HG03342 (cell line): ENCODE results near the gene ZBTB18.
"Not testable (repeated sequence)": the region's sequence is repeated elsewhere in the genome, so short reads cannot be mapped to it uniquely, and the experiment has no call there.

ENCODE experiments used
- ATAC-seq: cut with Tn5 transposase; IDR thresholded peaks from one replicate; pipeline ENCODE4 v1.9.1; 2021; ENCODE audit warnings: mild to moderate bottlenecking, moderate library complexity; ENCODE audit not compliant: unreplicated experiment

ZBTB18 gene

GRCh38 chr1:244050835-244051444 lies at the start of gene ZBTB18:
Gene ZBTB18, plus strand, starts transcription at chr1:244051283. Its CDS starts 149 bp downstream, at chr1:244051432.
- no peak for ATAC-seq

- ATAC-seq = no peak
These were observed 48.4 kb upstream of the ZBTB18 start for GRCh38 chr1:244002721-244003120.

GRCh38 chr1:244005455-244005854 lies 45.6 kb upstream of the ZBTB18 start:
- no peak for ATAC-seq

GRCh38 chr1:244006381-244006901 lies 44.6 kb upstream of the ZBTB18 start:
- ATAC-seq = no peak

GRCh38 chr1:244006961-244007360 lies 44.1 kb upstream of the ZBTB18 start:
- ATAC-seq = no peak

GRCh38 chr1:244010191-244010590 lies 40.9 kb upstream of the ZBTB18 start:
- no peak for ATAC-seq

GRCh38 chr1:244010703-244011123 lies 40.4 kb upstream of the ZBTB18 start:
- no peak for ATAC-seq

GRCh38 chr1:244011271-244011670 lies 39.8 kb upstream of the ZBTB18 start:
- ATAC-seq = no peak

GRCh38 chr1:244011786-244012185 lies 39.3 kb upstream of the ZBTB18 start:
- ATAC-seq = no peak

- ATAC-seq = no peak
These were observed 38.9 kb upstream of the ZBTB18 start for GRCh38 chr1:244012202-244012601.

- ATAC-seq = no peak
These were observed 38.0 kb upstream of the ZBTB18 start for GRCh38 chr1:244013100-244013499.

- not testable (repeated sequence) for ATAC-seq
These were observed 36.2 kb upstream of the ZBTB18 start for GRCh38 chr1:244014862-244015261.

- ATAC-seq = no peak
These were observed 31.0 kb upstream of the ZBTB18 start for GRCh38 chr1:244019982-244020485.

- ATAC-seq = no peak
These were observed 29.7 kb upstream of the ZBTB18 start for GRCh38 chr1:244021427-244021826.

GRCh38 chr1:244022311-244022710 lies 28.8 kb upstream of the ZBTB18 start:
- ATAC-seq = no peak

- ATAC-seq = no peak
These were observed 28.1 kb upstream of the ZBTB18 start for GRCh38 chr1:244022864-244023440.

GRCh38 chr1:244027491-244028145 lies 23.5 kb upstream of the ZBTB18 start:
- no peak for ATAC-seq

- ATAC-seq = no peak
These were observed 22.4 kb upstream of the ZBTB18 start for GRCh38 chr1:244028701-244029100.

GRCh38 chr1:244029124-244029523 lies 22.0 kb upstream of the ZBTB18 start:
- ATAC-seq = no peak

- no peak for ATAC-seq
These were observed 20.5 kb upstream of the ZBTB18 start for GRCh38 chr1:244030481-244031040.

- no peak for ATAC-seq
These were observed 15.7 kb upstream of the ZBTB18 start for GRCh38 chr1:244035358-244035757.

- ATAC-seq = no peak
These were observed 13.8 kb upstream of the ZBTB18 start for GRCh38 chr1:244037252-244037651.
